Measurements from ENCODE around the gene FAM229B.
"Not testable (repeated sequence)": the region's sequence is repeated elsewhere in the genome, so short reads cannot be mapped to it uniquely, and the experiment has no call there.

The FAM229B gene

DNA sequence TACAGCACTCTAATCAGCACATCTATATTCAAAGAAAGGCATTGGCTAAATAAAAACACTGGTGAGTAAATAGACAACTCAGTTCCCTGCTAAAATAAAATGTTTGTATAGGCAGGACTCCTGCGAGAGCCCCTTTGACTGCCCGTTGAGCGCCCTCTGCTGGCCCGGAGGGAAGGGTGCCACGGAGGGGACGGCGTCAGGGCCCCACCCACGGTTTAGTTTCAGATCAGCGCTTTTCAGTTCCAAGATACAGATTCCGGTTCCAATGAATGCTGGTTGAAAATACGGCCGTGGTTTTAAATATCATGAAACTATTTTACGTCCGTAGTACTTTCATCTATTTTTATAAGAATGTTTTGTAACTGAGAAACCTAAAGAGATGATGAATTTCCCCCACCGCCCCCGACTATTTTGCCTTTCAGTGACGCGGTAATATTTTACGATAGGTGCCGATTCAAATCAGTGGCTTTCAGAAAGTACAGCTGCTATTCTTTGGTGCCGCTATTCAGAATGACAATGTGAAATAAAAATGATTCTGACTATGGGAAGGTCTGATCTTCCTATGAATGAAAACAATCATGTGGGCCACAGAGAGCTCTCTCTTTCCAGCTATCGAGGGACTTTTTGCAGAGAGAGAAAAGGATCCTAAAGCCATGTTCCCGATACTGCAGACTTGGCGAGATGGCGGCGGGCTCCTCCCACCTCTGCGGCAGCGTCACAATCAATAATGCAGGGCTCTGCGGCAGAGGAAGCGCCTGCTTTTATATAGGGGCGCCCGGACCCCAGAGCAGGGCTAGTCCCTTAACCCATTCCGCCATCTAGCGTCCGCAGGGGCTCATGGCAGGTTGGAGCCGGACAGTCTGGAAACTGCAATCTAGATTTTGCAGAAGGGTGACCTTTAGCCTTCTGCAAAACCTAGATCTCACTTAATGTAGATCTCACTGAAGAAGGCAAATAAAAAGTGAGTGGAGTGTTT is 44.1 kb upstream of the FAM229B start:
- Histone ChIP-seq H3K36me3 (ENCODE audit: insufficient read depth, low read length) (no peaks in the 10 kb centered on the region), H3K9ac (ENCODE audit: insufficient read length) (peak overlapping the region; percentile 86), H3K4me3 (peak overlapping the region; percentile 92), H3K9me3 (ENCODE audit: low read depth, low read length) (no peaks in the 10 kb centered on the region), H3K27ac (peak overlapping the region; percentile 73; the same call in 1 of the 2 replicates)
- TF ChIP-seq POLR2AphosphoS5 (IDR thresholded peaks at IDR 0.05; ENCODE audit: borderline replicate concordance, low read depth, low read length): peak; percentile 68; the same call in 1 of the 2 replicates
- no peak for TF ChIP-seq FOXP2 (optimal IDR thresholded peaks at IDR 0.05; ENCODE audit: control extremely low read depth, extremely low read length, insufficient read depth)
- TF ChIP-seq EZH2 (IDR thresholded peaks at IDR 0.05): no peak
- DNase-seq (ENCODE audit: low read depth, low spot score): peak; percentile 73

DNA sequence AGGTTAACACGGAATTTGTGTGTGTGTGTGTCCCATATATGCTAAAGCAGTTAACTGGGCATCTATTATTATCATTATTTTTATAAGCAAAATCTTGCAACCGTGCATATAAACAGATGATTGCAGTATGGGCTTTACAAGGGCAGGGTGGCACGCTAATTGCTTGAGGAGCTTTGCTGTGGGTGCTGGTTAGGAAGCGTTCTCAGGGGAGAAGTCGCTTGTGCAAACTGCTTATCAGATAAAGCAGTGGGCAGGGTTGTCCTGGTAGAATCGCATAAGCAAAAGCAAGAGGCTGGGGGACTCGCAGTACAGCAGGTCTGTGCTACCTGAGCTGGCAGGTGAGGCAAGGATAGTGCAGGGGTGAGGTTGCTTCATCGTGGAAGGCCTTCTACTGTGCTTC is 43.2 kb upstream of the FAM229B start:
- Histone ChIP-seq H3K4me3 (no peak overlapping the region), H3K9me3 (ENCODE audit: low read depth, low read length) (no peaks in the 10 kb centered on the region), H3K27ac (no peak overlapping the region), H3K36me3 (ENCODE audit: insufficient read depth, low read length) (no peaks in the 10 kb centered on the region), H3K9ac (ENCODE audit: insufficient read length) (no peak overlapping the region)
- TF ChIP-seq FOXP2 (optimal IDR thresholded peaks at IDR 0.05; ENCODE audit: control extremely low read depth, extremely low read length, insufficient read depth) (no peak), EZH2 (IDR thresholded peaks at IDR 0.05) (no peak), POLR2AphosphoS5 (IDR thresholded peaks at IDR 0.05; ENCODE audit: borderline replicate concordance, low read depth, low read length) (no peak)
- no peak for DNase-seq (ENCODE audit: low read depth, low spot score)

DNA sequence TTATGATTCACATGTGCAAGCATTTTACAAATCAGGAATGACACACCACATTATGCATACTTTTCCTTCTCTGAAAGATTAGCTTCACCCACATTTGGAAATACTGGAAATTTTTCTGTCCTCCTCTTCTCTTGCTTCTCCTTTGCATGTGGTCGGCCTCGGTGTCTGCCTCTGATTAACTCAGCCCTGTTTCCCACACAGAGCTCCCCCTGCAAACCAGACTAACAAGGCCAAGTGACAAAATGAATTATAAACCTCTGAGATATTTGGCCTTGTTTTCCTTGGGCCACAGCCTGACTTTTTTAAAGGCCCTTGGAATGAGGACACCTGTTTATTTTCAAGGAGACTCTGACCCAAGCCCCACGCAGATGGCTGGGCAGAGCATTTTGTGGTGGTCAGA is 42.5 kb upstream of the FAM229B start:
- H3K27ac ChIP-seq: no peak overlapping the region
- no peak for TF ChIP-seq POLR2AphosphoS5 (IDR thresholded peaks at IDR 0.05; ENCODE audit: borderline replicate concordance, low read depth, low read length)
- no peak for TF ChIP-seq FOXP2 (optimal IDR thresholded peaks at IDR 0.05; ENCODE audit: control extremely low read depth, extremely low read length, insufficient read depth)
- no peak for TF ChIP-seq EZH2 (IDR thresholded peaks at IDR 0.05)
- H3K4me3 ChIP-seq: no peak overlapping the region
- H3K9ac ChIP-seq (ENCODE audit: insufficient read length): no peak overlapping the region
- no peaks in the 10 kb centered on the region for H3K9me3 ChIP-seq (ENCODE audit: low read depth, low read length)
- H3K36me3 ChIP-seq (ENCODE audit: insufficient read depth, low read length): no peaks in the 10 kb centered on the region
- no peak for DNase-seq (ENCODE audit: low read depth, low spot score)

DNA sequence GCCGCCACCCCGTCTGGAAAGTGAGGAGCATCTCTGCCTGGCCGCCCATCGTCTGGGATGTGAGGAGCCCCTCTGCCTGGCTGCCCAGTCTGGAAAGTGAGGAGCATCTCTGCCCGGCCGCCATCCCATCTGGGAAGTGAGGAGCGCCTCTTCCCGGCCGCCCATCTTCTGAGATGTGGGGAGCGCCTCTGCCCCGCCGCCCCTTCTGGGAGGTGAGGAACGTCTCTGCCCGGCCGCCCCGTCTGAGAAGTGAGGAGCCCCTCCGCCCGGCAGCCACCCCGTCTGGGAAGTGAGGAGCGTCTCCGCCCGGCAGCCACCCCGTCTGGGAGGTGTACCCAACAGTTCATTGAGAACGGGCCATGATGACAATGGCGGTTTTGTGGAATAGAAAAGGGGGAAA is 39.9 kb upstream of the FAM229B start:
- not testable (repeated sequence) for H3K27ac ChIP-seq; H3K36me3 ChIP-seq (ENCODE audit: insufficient read depth, low read length); DNase-seq (ENCODE audit: low read depth, low spot score); H3K9ac ChIP-seq (ENCODE audit: insufficient read length); H3K9me3 ChIP-seq (ENCODE audit: low read depth, low read length); H3K4me3 ChIP-seq

DNA sequence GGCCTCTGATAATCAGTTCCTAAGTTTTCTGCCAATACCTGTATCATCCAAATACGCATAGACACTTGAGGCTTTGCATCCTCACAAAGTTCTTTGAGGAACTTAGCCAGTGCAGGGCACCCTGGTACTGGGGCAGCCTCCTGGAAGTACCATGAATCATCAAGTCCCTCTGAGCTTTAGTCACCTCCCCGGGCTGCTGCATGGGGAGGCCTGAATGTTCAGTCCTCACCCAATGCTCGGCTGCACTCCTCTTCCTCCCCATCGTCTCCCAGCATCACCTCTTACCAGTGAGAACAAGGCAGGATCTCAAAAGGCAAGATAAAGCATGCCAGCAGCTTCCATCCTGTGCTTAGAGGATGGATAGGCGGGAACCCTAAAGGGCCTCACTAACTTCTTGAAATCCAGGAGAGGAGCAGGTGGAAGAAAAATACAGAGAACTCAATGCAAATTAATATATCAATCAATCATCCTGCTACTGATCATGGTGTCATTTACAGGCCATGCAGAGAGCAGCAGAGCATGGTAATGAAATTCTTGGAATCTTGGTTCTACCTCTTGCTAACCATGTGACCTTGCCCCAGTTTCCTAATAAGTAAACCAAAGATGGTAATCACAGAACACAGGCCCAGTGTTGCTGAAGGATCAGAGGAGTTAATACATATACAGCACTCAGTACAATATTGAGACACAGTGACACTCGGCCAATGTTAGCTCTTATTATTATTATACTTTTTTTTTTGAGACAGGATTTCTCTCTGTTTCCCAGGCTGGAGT is 38.2 kb upstream of the FAM229B start:
- TF ChIP-seq POLR2AphosphoS5 (IDR thresholded peaks at IDR 0.05; ENCODE audit: borderline replicate concordance, low read depth, low read length) (no peak), EZH2 (IDR thresholded peaks at IDR 0.05) (no peak), FOXP2 (optimal IDR thresholded peaks at IDR 0.05; ENCODE audit: control extremely low read depth, extremely low read length, insufficient read depth) (no peak)
- no peak for DNase-seq (ENCODE audit: low read depth, low spot score)
- no peak overlapping the region for H3K9ac ChIP-seq (ENCODE audit: insufficient read length)
- H3K27ac ChIP-seq: no peak overlapping the region
- H3K9me3 ChIP-seq (ENCODE audit: low read depth, low read length): no peaks in the 10 kb centered on the region
- H3K36me3 ChIP-seq (ENCODE audit: insufficient read depth, low read length): no peaks in the 10 kb centered on the region
- no peak overlapping the region for H3K4me3 ChIP-seq

DNA sequence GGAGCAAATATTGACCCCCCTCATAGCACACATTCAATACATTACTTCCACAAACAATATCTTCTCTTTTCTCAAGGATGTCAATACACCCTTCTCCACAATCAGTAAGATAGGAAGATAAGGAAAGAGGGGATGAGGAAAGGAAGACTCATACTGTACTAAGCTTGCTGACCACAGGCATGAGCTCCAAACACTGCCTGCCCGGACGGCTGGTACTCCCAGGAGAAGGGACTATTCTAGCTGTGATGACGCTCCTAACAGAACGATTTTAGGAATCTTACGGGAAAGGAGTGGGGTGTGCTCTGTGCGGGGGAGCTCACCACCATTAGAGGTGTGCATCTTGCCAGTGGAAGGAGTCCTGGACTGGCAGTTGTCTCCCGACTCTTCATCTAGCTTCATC is 37.4 kb upstream of the FAM229B start:
- H3K9me3 ChIP-seq (ENCODE audit: low read depth, low read length): no peaks in the 10 kb centered on the region
- H3K4me3 ChIP-seq: no peak overlapping the region
- no peak for DNase-seq (ENCODE audit: low read depth, low spot score)
- no peaks in the 10 kb centered on the region for H3K36me3 ChIP-seq (ENCODE audit: insufficient read depth, low read length)
- no peak overlapping the region for H3K9ac ChIP-seq (ENCODE audit: insufficient read length)
- H3K27ac ChIP-seq: no peak overlapping the region
- TF ChIP-seq EZH2 (IDR thresholded peaks at IDR 0.05) (no peak), FOXP2 (optimal IDR thresholded peaks at IDR 0.05; ENCODE audit: control extremely low read depth, extremely low read length, insufficient read depth) (no peak), POLR2AphosphoS5 (IDR thresholded peaks at IDR 0.05; ENCODE audit: borderline replicate concordance, low read depth, low read length) (no peak)

DNA sequence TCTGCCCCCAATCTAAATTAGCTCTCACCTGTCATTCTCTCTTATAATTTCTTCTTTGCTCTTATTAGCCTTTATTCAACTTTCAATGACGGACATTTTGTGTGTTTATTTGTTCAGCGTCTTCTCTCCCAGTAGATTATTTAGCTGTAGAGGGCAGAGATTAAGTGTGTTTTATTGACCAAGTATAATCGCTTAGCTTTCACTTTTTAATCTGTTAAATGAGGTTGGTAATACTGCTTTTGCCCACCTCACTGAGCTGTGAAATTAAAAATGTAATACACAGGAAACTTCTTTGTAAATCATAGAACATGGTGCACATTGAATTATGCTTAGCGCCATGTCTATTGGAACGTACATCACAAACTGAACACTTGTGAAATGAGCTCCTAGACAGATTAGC is 37.0 kb upstream of the FAM229B start:
- Histone ChIP-seq H3K36me3 (ENCODE audit: insufficient read depth, low read length) (no peaks in the 10 kb centered on the region), H3K4me3 (no peak overlapping the region), H3K27ac (no peak overlapping the region), H3K9ac (ENCODE audit: insufficient read length) (no peak overlapping the region), H3K9me3 (ENCODE audit: low read depth, low read length) (no peaks in the 10 kb centered on the region)
- DNase-seq (ENCODE audit: low read depth, low spot score): no peak
- no peak for TF ChIP-seq POLR2AphosphoS5 (IDR thresholded peaks at IDR 0.05; ENCODE audit: borderline replicate concordance, low read depth, low read length)
- TF ChIP-seq FOXP2 (optimal IDR thresholded peaks at IDR 0.05; ENCODE audit: control extremely low read depth, extremely low read length, insufficient read depth): no peak
- no peak for TF ChIP-seq EZH2 (IDR thresholded peaks at IDR 0.05)

DNA sequence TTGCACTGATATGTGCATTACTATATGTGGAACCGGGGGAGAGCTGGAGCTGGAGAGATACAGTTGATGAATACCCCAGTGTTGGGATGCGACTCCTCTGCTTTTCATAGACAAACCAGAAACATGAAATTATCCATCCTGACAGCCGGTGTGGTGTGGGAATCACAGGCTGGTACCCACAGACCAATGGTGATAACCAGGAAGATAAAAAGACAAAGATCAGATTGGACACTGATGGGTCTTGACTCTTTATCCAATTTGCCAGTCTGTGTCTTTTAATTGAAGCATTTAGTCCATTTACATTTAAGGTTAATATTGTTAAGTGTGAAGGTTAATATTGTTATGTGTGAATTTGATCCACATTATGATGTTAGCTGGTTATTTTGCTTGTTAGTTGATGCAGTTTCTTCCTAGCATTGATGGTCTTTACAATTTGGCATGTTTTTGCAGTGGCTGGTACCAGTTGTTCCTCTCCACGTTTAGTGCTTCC is 36.1 kb upstream of the FAM229B start:
- not testable (repeated sequence) for DNase-seq (ENCODE audit: low read depth, low spot score); H3K9ac ChIP-seq (ENCODE audit: insufficient read length); H3K27ac ChIP-seq; H3K4me3 ChIP-seq; H3K9me3 ChIP-seq (ENCODE audit: low read depth, low read length); H3K36me3 ChIP-seq (ENCODE audit: insufficient read depth, low read length)

Data from SK-N-MC (cell line).